Activated CD8-positive, alpha-beta memory T cell treated with anti-CD3 and anti-CD28 coated beads for 36 hours (primary cell): ENCODE data around the gene FKTN. TPM values are rescaled to one million over a fixed set of nuclear protein-coding genes. Genes with fewer than 3 reads are reported as not detected.

Experiments used
- CTCF ChIA-PET: fragments of 350-600 bp; sonication (Branson Sonifier 250); formaldehyde crosslinking; loops from one replicate; lab custom pipeline; 2021; ENCODE audit warnings: antibody characterized with exemption; lab: Charles Lee
- POLR2A ChIA-PET: fragments of 350-600 bp; sonication (Branson Sonifier 250); formaldehyde crosslinking; loops from one replicate; lab custom pipeline; 2021; ENCODE audit warnings: antibody characterized with exemption; lab: Charles Lee
- total RNA-seq, 2 experiments: library from RNA; stranded (reverse); gene quantifications; one replicate each; pipeline ENCODE4 v1.2.3, GENCODE V29; 2021

FKTN gene
- total RNA-seq, 2 experiments from 2014 or later, result 16.8 to 18.8 TPM

DNA sequence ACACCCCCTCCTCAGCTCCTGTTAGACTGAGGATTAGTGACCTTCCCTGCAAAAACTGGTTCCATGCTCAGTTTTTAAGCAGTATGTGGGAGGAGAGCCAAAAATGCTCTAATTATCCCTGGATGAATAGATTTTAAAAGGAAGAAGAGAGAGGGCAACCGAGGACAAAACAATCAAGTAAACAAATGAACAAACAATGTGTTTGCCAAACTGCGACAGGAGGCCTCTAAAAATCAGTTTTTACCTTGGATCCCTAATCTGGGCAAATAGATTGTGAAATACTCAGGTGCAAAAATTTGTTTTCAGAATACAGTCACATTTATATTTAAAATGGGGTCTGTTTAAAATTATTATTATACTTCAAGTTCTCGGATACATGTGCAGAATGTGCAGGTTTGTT lies 112.8 kb downstream of the FKTN start:
- ChIA-PET CTCF (no interaction called here), POLR2A (no interaction called here)

DNA sequence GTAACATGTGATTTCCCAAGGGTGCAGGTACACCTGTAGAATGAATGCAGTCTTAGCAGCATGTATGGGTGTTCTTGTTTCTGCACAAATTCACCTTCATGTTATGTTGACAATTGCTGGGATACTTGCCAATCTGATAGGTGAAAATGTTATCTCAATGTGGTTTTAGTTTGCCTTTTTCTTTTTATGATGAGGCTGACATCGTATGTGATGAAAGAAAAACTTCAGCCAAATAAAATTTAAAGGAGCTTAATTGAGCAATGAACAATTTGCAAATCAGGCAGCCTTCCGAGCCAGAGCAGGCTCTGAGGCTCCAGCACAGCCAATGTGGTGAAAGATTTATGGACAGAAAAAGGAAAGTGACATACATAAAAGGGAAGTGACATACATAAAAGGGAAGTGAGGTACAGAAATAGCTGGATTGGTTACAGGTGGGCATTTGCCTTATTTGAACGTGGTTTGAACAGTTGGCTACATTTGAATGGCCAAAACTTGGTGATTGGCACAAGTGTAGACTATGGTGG lies 114.8 kb downstream of the FKTN start:
- ChIA-PET CTCF (no interaction called here), POLR2A (no interaction called here)

DNA sequence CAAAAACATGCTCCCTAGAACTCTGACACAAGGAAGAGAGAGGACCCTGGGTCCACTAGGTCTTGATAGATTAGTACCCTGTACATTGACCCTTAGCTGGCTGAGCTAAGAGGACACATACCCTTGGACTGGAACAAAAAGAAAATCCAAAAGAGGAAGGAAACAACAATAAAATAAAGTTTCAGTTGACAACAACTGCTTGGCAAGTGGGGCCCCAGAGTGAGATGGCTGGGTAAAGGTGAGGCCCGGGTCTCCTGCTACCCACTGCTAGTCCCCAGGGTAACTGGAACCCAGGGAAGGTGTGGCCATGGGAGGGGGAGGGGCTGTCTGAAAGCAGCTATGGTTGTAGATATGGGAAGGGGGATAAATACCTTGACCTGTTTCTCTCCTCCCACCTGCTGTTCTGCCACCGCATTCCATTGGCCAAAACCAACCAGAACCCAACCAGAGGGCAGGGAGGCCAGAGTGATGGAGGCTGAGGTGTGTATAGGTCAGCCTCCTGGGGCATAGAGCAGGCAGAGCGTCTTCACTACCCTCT lies 116.0 kb downstream of the FKTN start:
- ChIA-PET CTCF (no interaction called here), POLR2A (no interaction called here)

DNA sequence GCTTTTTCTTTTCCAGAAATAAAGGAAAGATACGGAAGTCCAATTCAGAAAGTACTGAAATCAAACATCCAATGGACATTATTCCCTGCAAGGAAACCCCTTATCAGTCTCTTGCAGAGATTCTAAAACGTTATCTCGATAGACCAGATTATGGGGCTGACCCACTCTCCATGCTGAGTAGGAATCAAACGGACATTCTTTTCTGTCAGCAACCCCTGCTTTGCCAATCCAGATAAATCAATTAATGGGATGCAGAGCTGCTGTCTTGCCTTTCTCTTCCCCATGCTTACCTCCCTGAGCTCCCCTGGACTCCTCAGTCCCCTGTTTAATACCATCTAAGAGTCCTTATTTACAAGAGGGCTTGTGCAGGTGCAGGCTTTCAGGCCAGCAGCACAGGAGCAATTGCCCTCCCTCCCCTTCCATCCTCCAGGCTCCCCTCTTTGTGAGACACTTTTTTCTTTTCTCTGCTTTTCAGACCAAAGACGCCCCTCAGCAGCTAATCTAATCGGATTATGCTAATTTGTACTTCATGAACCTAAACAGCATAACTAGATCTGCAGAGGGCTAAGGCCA lies 118.5 kb downstream of the FKTN start:
- ChIA-PET CTCF (no interaction called here), POLR2A (no interaction called here)

DNA sequence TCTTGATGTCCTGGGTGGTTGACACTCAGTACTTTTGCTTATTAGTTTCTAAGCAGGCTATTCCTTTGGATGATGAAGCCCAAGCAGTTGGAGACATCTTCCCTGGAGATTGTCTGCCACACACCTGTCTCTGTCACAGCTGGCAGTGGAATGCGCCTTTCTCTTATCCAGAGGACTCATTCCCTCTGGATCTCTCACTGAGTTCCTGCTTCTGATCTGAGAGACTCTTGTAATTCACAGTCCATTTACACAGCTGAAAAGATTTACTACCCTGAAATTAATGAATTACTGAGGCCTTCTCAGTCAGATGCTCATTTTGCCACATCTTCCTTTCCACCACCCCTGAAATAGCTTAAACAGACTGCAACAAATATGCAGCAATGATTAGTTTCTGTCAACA lies 120.2 kb downstream of the FKTN start:
- CTCF ChIA-PET, result no interaction called here
- POLR2A ChIA-PET, result no interaction called here

DNA sequence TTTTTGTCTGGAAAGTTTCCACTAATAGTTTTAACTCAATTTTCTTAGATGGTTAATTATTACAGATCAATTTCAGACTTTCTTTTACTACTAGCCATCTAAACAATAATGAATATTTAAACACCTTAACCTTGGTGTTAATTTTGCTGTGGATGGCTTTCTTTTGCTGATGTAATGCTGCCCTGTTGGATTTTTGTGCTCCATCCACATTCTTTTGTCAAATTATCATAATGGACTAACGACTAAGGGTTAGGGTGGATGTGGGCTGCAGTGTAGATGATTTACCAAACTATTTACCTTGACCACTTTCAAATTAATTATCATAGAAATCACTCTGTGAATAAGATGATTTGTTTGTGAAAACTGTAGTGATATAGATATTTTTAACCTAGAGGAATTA lies 120.8 kb downstream of the FKTN start:
- POLR2A ChIA-PET, result no interaction called here
- CTCF ChIA-PET, result no interaction called here

DNA sequence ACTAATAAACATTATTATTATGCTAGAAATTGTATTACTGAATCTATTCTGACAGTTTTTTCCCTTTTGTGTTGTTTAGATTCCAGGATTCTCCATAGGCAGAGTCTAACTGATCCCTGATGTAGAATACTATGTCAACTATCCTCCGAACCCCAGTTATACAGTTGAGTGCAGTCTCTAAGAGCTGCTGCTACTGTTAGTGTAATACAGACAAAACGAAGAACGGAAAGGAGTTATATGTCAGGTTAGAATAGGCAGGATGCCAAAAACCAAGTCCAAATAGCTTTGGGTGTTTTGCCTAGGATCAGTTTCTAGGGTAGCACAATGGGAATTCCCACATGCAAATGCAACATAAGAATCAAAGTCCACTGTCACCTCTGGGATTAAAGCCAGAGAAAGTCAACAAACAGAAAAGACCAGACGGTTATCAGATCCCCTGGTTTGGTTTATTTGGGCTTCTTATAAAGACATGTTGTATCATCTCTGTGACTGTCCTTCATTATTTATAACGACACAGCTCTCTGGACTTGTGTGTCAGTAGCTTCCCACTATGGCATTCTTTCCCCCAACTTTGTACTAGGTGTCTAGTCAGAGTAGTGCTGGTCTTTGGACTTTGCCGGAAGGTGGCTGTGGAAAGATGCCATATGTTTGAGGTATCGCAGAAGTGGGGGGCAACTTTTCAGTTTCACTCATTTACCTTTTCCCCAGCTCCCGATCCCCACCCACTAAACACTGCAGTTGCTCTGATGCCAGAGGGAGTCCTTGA lies 121.5 kb downstream of the FKTN start:
- ChIA-PET CTCF (no interaction called here), POLR2A (no interaction called here)

DNA sequence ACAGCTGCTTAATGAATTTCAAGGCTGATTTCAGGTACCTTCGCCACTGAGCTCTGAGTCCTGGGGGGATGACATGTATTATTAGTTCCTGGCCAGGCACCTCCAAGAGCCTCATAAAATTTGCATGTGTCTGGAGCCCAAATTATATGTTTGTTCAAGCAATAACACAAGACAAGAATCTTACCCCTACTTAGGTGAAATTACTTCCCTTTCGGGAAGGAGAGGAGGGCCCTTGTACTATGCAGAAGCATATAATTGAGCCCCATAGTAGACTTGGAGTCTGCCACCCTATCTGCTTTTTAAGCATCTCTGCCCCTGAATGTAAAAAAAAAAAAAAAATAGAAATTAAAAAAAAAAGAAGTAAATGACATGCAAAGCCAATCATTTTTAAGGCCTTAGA lies 123.4 kb downstream of the FKTN start:
- ChIA-PET CTCF (interaction anchor here (0.9 kb wide), 1 partner anchor 36 kb away, joined by 3 read pairs; no protein-coding TSS in a partner anchor), POLR2A (no interaction called here)

DNA sequence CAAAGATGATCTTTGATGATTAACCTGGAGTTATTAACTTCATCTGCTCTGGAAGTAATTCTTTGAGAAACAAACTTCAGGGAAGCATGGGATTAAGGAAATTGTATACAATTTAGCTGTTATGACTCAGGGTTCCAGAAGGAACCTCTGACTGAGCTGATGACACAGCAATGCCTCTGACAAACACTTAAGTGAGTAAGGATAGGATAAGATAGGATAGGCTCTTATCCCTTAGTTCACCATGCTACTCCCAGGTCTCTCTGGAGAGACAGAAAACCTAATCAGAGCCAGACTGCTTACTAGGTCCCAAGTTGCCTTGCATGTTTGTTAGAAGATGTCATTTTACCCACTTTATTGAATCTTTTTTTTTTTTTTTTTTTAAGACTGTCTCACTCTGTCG lies 123.8 kb downstream of the FKTN start:
- ChIA-PET POLR2A (no interaction called here), CTCF (interaction anchor here (0.9 kb wide), 1 partner anchor 37 kb away, joined by 3 read pairs; no protein-coding TSS in a partner anchor)

DNA sequence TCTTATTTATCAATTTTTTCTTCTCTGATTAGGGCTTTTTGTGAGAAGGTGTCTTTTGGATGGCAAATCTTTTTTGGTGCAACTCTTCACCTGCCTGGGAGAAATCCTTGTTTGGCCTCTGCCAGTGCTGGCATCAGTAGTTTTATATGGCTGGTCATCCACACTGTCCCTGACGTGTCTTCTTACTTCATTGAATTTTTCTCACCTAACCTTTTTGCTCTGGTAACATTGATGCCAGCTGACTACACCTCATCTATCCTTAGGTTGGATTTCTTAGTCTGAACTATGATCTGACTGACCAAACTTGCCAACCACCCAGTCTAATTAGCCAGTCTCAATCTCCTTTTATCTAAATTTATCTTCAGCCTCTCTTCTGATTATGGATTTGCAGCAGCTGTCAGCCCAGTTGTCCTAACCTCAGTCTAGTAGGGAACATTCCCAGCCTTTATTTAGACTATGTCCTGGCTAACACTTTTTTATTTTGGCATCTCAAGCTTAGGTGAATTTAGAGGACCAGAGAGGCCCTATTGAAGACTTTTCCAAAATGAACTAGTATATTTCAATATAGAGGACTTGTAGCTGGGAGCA lies 125.9 kb downstream of the FKTN start:
- CTCF ChIA-PET, result no interaction called here
- POLR2A ChIA-PET, result no interaction called here

DNA sequence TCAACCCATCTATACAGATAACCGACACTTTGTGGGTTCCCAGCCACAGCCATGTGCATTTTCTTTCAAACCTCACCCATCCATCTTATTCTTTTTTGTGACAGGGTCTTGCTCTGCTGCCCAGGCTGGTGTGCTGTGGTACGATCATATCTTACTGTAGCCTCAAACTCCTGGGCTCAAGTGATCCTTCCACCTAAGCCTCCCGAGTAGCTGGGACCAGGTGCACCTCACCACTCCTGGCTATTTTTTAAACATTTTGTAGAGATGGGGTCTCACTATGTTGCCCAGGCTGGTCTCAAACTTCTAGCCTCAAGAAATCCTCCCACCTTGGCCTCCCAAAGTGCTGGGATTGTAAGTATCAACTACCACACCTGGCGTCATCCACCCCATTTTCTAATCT lies 129.0 kb downstream of the FKTN start:
- POLR2A ChIA-PET, result no interaction called here
- CTCF ChIA-PET, result no interaction called here

Other genes with a start within 250 kb of the FKTN start
- 1 to 10 TPM; 3.2 to 5.1 TPM for gene FSD1L, start 110.1 kb upstream of the FKTN start, total RNA-seq
- gene TAL2, start 104.3 kb downstream of the FKTN start, total RNA-seq, result under 1 TPM in 1 of 2 experiments, not detected in 1; 0.29 TPM
- 10 to 100 TPM; 16.7 to 18.3 TPM for gene TMEM38B, start 136.4 kb downstream of the FKTN start, total RNA-seq